ENCODE data around the gene TMEM151B.

Gene TMEM151B

GRCh38 chr6:44278774-44279697 lies 8.8 kb downstream of the TMEM151B start:
- DNase-seq (ENCODE audit: low read depth): no peak

GRCh38 chr6:44284121-44284520 lies 13.9 kb downstream of the TMEM151B start:
- no peak for DNase-seq (ENCODE audit: low read depth)

GRCh38 chr6:44284867-44285266 lies 14.6 kb downstream of the TMEM151B start:
- DNase-seq (ENCODE audit: low read depth): no peak

- no peak for DNase-seq (ENCODE audit: low read depth)
Observed at GRCh38 chr6:44285552-44286284, 15.5 kb downstream of the TMEM151B start.

- no peak for DNase-seq (ENCODE audit: low read depth)
Observed at GRCh38 chr6:44286285-44286565, 16.0 kb downstream of the TMEM151B start.

GRCh38 chr6:44286747-44287146 lies 16.5 kb downstream of the TMEM151B start:
- no peak for DNase-seq (ENCODE audit: low read depth)

- DNase-seq (ENCODE audit: low read depth): no peak
Observed at GRCh38 chr6:44289726-44290260, 19.5 kb downstream of the TMEM151B start.

GRCh38 chr6:44291841-44292240 lies 21.6 kb downstream of the TMEM151B start:
- no peak for DNase-seq (ENCODE audit: low read depth)

GRCh38 chr6:44292661-44293365 lies 22.6 kb downstream of the TMEM151B start:
- no peak for DNase-seq (ENCODE audit: low read depth)

GRCh38 chr6:44294832-44295791 lies 24.9 kb downstream of the TMEM151B start:
- no peak for DNase-seq (ENCODE audit: low read depth)

GRCh38 chr6:44297063-44298038 lies 27.1 kb downstream of the TMEM151B start:
- DNase-seq (ENCODE audit: low read depth): peak; percentile 15

- no peak for DNase-seq (ENCODE audit: low read depth)
Observed at GRCh38 chr6:44298055-44298803, 28.0 kb downstream of the TMEM151B start.

- DNase-seq (ENCODE audit: low read depth): no peak
Observed at GRCh38 chr6:44298864-44299263, 28.6 kb downstream of the TMEM151B start.

- no peak for DNase-seq (ENCODE audit: low read depth)
Observed at GRCh38 chr6:44300292-44300823, 30.1 kb downstream of the TMEM151B start.

- DNase-seq (ENCODE audit: low read depth): no peak
Observed at GRCh38 chr6:44301106-44301505, 30.9 kb downstream of the TMEM151B start.

- no peak for DNase-seq (ENCODE audit: low read depth)
Observed at GRCh38 chr6:44301782-44302564, 31.7 kb downstream of the TMEM151B start.

- no peak for DNase-seq (ENCODE audit: low read depth)
Observed at GRCh38 chr6:44302856-44303255, 32.6 kb downstream of the TMEM151B start.

GRCh38 chr6:44303842-44304241 lies 33.6 kb downstream of the TMEM151B start:
- DNase-seq (ENCODE audit: low read depth): no peak

Measured in stimulated activated CD8-positive, alpha-beta memory T cell treated with anti-CD3 and anti-CD28 coated beads, Interleukin-12 subunit alpha, Interleukin-12 subunit beta, amount 100 ng/mL, for 1 hour (primary cell).